G401.6 (cell line): ENCODE results near the gene WIPF1.

Experiments used
- FAIRE-seq: peaks from 2 replicates; lab custom pipeline; 2012; peaks lifted over from hg19 to GRCh38; lab: Jason Lieb, UNC

Gene WIPF1

DNA sequence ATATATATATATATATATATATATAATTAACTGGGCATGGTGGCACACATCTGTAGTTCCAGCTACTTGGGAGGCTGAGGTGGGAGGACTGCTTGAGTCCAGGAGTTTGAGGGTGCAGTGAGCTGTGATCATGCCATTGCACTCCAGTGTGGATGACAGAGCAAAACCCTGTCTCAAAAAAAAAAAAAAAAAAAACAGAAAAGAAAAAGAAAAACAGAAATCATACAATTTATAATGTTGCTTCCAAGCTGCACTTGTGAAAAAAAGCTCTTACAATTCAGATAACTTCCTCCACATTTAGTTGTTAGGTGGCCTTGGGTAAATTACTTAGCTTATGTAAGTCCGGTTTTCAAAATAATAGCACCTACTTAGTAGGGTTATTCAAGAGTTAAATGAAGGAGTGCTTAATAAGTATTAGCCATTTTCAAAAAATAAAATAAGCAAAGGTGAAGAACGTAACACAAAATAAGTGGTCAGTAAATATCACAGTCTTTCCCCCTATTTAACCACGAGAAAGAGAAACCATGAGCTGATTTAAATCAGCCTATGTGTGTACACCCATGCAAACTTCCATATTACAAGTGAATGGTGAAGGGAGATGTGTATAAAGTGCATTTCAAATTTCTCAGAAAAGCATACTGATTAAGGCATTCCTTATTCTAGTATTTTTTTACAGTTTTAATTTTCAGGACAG lies 2.3 kb downstream of the WIPF1 start:
- no peak for FAIRE-seq

- no peak for FAIRE-seq
Measured at GRCh38 chr2:174594456-174594855, 3.1 kb downstream of the WIPF1 start.

- no peak for FAIRE-seq
Measured at GRCh38 chr2:174593574-174594203, 3.9 kb downstream of the WIPF1 start.

DNA sequence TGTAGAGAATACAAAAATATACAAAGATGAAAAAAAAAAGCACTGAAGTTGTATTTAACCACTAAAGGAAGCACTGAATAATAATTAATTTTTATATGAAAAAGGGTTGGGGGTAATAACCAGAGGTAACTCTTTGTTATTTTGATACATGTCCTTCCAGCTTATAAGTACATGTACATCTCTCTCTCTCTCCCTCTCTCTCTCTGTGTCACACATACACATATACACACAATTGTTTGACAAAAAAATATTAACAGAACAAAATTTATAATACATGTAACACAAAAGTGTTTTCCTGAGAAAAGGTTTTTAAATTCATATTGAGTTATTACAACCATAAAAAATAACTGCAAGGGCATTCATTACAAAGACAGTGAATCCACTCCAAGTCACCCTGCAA lies 4.6 kb downstream of the WIPF1 start:
- FAIRE-seq, result no peak

- FAIRE-seq, result no peak
Measured at GRCh38 chr2:174591740-174592139, 5.9 kb downstream of the WIPF1 start.

DNA sequence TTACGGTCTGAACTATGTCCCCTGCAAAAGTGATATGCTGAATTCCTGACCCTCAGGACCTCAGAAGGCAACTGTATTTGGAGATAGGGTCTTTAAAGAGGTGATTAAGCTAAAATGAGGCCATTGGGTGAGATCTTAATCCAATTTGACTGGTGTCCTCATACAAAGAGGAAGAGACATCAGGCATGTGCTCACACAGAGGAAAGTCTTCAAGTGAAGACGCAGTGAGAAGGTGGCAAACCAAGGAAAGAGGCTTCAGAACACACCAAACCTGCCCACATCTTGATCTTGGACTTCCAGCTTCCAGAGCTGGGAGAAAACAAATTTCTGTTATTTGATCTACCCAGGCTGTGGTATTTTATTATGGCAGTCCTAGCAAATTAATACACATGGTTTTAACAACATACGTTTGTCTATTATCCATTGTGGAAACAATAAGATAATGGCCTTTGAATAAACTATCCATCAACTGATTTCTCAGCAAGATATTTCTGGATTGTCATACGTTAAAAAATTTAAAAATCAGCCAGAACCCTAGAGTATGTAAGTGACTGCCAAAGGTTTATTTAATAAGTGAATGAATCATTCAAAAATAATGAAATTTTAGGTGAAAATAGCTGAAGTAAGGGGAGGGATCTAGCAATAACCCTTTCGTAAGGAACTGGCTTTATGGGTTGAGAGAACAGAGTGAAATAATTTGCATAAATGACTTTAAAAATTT lies 6.5 kb downstream of the WIPF1 start:
- FAIRE-seq, result no peak

DNA sequence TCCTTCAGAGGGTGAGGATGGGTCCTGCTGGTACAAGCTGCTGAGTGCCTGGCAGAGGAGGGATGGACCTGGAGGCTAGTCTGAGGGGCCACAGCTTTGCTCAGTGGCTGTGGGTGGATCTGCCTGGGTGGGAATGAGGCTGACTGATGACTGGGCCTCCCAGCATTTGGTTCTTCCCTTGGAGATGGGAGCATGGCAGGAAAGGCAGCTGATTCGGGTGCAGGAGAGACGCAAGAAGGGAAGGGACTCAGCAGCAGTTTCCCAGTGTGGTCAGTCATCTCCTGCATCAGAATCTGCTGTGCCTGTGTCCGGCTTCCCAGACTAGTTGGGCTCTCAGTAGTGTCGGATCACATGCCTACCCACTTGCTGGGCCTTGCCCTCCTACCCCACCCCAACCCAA lies 7.3 kb downstream of the WIPF1 start:
- FAIRE-seq, result no peak

DNA sequence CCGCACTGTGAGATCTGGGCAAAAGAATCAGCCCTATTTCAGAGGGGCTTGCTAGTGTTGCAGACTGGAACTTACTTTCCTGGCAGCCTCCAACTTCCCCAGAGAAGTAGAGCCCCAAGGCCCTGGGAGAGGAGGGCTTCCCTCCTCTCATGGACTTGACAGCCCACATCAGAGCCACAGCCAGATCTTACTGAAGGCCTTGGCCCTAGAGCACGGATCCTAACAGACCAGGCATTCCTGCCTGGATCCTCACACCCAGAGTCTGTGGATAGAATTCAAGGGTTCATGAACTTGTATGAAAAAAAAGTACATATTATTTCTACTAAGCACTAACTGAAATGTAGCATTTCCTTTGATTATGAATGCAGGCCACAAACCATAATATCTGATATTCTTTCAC lies 8.3 kb downstream of the WIPF1 start:
- no peak for FAIRE-seq

GRCh38 chr2:174588463-174588862 lies 9.1 kb downstream of the WIPF1 start:
- no peak for FAIRE-seq

GRCh38 chr2:174587579-174587978 lies 10.0 kb downstream of the WIPF1 start:
- FAIRE-seq, result no peak

DNA sequence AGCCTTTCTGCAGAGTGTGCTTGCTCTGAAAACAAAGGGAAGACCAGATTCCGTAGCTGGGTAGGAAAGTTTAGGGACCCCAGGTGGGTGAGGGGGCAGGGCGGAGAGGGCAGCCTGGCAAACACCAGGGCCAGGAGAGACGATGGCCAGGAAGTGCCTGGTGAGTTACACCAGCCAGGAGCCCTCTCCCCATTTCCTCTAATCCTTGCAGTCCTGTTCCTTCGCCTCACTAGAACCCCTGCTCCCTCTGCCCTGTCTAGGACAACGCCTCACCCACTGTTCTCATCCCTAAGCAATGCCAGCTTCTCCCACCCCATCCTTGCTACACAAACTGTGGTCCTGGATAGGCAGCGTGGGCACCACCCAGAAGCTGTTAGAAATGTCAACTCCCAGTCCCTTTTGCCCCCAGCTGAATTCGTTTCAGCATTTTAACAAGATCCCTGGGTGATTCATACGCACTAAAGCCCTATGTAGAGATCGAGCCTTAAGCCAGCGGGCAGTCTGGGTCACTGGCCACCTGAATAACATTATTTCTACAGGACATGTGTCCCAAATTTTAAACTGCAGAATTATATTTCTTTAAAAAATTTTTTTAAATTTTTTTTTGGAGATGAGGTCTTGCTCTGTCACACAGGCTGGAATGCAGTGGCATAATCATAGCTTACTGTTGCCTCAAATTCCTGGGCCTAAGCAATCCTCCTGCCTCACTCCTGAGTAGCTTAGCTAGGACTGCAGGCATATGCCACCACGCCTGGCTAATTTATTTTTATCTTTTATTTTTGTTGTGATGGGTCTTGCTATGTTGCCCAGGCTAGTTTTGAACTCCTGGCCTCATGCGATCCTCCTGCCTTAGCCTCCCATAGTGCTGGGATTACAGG lies 10.9 kb downstream of the WIPF1 start:
- FAIRE-seq, result no peak

- FAIRE-seq, result no peak
Measured at GRCh38 chr2:174585657-174586252, 11.8 kb downstream of the WIPF1 start.

DNA sequence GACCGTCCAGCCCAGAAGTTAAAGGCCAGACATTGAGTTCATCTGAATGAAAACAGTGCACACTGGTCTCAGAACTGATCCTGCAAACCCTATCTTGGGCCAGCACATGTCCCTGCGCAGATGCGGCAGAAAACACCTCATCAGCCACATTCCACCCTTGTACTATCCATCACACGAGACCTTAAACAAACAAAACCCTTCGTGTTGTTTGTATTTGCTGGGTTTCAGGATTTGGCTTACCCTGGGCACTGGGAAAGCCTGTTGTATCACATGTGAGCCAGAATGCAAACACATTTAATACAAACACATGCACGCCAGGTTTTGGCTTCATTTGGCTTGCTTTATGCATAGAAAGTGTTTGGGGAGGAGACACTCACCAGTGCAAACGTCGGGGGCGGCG lies 12.5 kb downstream of the WIPF1 start:
- FAIRE-seq, result no peak

DNA sequence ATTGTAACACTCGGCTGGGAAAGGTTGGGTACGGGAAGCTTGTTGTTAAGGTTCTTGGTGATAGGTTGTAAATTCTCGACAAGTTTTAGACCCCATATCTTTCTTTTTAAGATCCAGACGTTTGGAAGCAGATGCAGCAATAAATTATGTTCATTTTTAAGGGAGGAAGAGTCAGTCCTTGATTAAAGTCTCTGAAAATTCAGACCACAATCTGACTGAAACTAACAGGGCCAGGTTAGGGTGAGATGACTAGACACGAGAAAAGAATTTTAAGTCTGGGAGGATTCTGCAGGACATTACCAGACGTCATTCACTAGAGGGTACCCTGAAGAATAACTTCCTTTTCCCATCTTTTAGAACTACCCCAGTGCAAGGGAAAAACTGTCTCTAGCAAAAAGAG lies 16.1 kb downstream of the WIPF1 start:
- no peak for FAIRE-seq

DNA sequence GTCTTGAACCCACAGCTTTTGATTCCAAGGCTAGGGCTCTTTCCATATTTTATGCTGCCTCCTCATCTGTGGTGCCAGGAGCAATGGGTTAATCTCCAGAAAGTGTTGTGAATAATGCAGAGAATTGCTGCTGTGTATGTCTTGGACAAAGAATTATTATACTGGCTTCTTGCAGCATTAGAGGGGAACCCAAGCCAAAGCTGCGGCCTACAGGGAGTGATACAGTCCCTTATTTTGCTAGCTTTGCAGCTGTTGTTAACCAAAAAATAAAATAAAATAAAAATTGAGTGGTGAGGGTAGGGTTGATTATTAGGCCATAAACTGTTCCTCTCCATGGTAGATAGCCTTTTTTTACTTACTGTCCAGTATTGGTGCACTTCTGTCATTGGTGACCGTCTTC lies 16.7 kb downstream of the WIPF1 start:
- FAIRE-seq, result no peak

GRCh38 chr2:174577967-174578589 lies 19.5 kb downstream of the WIPF1 start:
- FAIRE-seq, result no peak

GRCh38 chr2:174575124-174575776 lies 22.4 kb downstream of the WIPF1 start:
- no peak for FAIRE-seq

- no peak for FAIRE-seq
Measured at GRCh38 chr2:174574657-174575056, 22.9 kb downstream of the WIPF1 start.

DNA sequence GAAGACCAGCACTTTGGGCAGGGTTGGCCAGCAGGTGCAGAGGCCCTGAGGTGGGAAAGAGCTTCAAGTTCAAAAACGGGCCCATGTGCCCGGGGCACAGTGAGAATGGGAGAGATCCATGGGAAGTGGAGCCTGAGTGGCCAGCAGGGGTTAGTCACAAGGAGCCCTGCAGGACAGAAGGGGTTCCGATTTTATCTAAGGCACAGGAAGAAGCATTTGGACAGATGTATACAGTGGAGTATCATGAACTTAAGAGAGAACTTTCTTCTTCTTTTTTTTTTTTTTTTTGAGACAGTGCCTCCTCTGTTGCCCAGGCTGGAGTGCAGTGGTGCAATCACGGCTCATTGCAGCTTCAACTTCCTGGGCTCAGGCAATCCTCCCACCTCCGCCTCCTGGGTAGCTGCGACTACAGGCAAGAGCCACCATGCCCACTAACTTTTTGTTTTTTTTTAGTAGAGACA lies 24.0 kb downstream of the WIPF1 start:
- FAIRE-seq, result no peak

DNA sequence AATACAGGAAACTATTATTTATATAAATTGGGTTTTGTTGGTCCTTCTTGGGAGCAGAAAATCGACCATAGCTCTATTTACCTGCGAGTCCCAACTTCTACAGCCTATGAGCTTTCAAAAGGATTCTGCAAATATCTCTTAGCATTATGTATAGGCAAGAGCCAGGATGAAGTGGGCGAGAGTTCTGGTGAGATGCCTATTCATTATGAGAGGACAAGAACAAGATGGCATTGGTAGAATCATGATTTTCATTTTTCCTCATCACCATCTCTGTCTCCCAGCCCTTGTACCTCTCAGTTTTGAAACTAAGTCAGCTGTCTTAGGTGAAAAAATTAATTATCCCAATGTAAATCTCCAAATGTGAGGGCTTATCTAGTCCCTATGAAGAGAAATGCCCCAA lies 25.0 kb downstream of the WIPF1 start:
- FAIRE-seq, result no peak

DNA sequence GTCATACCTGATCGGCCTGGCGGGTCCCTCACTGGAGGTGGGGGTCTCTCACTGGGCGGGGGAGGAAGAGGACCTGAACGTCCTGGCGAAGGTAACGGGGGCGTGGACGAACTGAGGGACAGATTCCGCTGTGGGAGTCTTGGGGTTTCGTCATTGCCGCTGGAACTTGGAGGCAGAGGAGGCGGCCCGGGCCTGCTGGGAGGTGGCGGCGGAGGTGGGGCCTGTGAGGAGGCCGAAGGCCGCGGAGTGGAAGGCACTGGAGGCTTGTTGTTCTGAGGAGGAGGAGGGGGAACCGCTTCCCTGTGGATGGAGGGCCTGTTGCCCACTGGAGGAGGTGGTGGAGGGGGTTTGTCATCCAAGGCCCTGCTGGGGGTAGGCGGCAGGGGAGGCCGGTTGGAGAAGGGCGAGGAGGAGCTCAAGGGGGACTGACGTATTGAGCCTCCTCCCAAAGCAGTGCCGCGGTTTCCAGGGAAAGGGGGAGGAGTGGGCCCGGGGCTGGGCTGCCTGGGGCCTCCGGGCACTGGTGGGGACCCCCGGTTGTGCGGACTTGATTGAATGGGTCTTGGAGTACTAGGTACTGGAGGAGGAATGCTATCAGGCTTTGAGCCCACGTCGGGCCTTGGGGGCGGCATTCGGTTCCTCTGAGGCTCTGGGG lies 25.8 kb downstream of the WIPF1 start:
- FAIRE-seq, result no peak
